GM19328 (cell line): Measurements from ENCODE around the gene ARL6IP6.

Source experiments
- ATAC-seq: cut with Tn5 transposase; IDR thresholded peaks from one replicate; pipeline ENCODE4 v1.9.1; 2021; ENCODE audit warnings: mild to moderate bottlenecking, moderate library complexity; ENCODE audit not compliant: unreplicated experiment

Gene ARL6IP6

GRCh38 chr2:152792974-152793373, 74.6 kb downstream of the ARL6IP6 start:
- ATAC-seq: no peak

- no peak for ATAC-seq
Measured at GRCh38 chr2:152796941-152797340, 78.5 kb downstream of the ARL6IP6 start.

- ATAC-seq: no peak
Measured at GRCh38 chr2:152804687-152805408, 86.4 kb downstream of the ARL6IP6 start.

- no peak for ATAC-seq
Measured at GRCh38 chr2:152811916-152812315, 93.5 kb downstream of the ARL6IP6 start.
